ENCODE results near the gene SLC26A1.

- TF ChIP-seq CBX3 (IDR thresholded peaks at IDR 0.05; ENCODE audit: low read depth) (no peak), CTCF (IDR thresholded peaks at IDR 0.05 in 2 of 3, conservative IDR thresholded peaks at IDR 0.05 in 1 of 3; ENCODE audit: borderline replicate concordance in 1 of 3, insufficient read depth in 1 of 3, low read depth in 2 of 3, low read length in 2 of 3) (no peak), POLR2A (IDR thresholded peaks at IDR 0.05; ENCODE audit: borderline replicate concordance, extremely low read depth, insufficient read depth, insufficient read length) (no peak), RAD21 (IDR thresholded peaks at IDR 0.05; ENCODE audit: low read depth) (no peak), POLR2AphosphoS5 (IDR thresholded peaks at IDR 0.05; ENCODE audit: low read depth, low read length) (no peak), YY1 (IDR thresholded peaks at IDR 0.05; ENCODE audit: extremely low read depth, insufficient replicate concordance, low read depth, low read length) (no peak), EZH2phosphoT487 (IDR thresholded peaks at IDR 0.05; ENCODE audit: borderline replicate concordance) (no peak), JUND (IDR thresholded peaks at IDR 0.05) (no peak), ATF3 (IDR thresholded peaks at IDR 0.05) (no peak), EGR1 (IDR thresholded peaks at IDR 0.05; ENCODE audit: low read depth) (no peak), SP1 (IDR thresholded peaks at IDR 0.05; ENCODE audit: low read depth) (no peak), ELF1 (IDR thresholded peaks at IDR 0.05; ENCODE audit: borderline replicate concordance, low read depth) (no peak), EZH2 (IDR thresholded peaks at IDR 0.05) (no peak)
Observed at GRCh38 chr4:978957-979701, 14.1 kb downstream of the SLC26A1 start.
